ENCODE data around the gene DYNLT1. TPM values are rescaled to one million over a fixed set of nuclear protein-coding genes. Genes with fewer than 3 reads are reported as not detected.
"Not testable (repeated sequence)": the region's sequence is repeated elsewhere in the genome, so short reads cannot be mapped to it uniquely, and the experiment has no call there.

The DYNLT1 gene
- total and polyA plus RNA-seq, 12 donors = 72.4 to 264 (median 126) TPM

GRCh38 chr6:158654498-158654897 is 10.0 kb upstream of the DYNLT1 start:
- H3K4me1 ChIP-seq (replicated peaks in 1 of 2) = peaks cover 0 to 20% of the 10 kb centered on the region in 2 donors
- H3K36me3 ChIP-seq (replicated peaks in 1 of 2) = no peaks in the 10 kb centered on the region
- DNase-seq = peak; percentile 77 to 94 (median 91)
- peak overlapping the region in 4 of 5 donors; percentile 47 to 85 (median 66) for H3K27ac ChIP-seq
- intact Hi-C loops (cut with DNase I) = no loop called here
- no peaks in the 10 kb centered on the region for H3K9me3 ChIP-seq (replicated peaks in 1 of 3)
- 7 to 36% (median 34%) methylated on average over 3 to 6 of the region's 6 CpGs for WGBS, 4 donors
- no peak overlapping the region for H3K4me3 ChIP-seq
- H3K27me3 ChIP-seq = no peaks in the 10 kb centered on the region
- TF ChIP-seq POLR2A (IDR thresholded peaks at IDR 0.05) (no peak), CTCF (IDR thresholded peaks at IDR 0.05) (no peak)

- H3K9me3 ChIP-seq (replicated peaks in 1 of 3) = no peaks in the 10 kb centered on the region
- intact Hi-C loops (cut with DNase I) = no loop called here
- TF ChIP-seq CTCF (IDR thresholded peaks at IDR 0.05) (no peak), POLR2A (IDR thresholded peaks at IDR 0.05) (no peak)
These were observed 9.2 kb upstream of the DYNLT1 start for GRCh38 chr6:158653577-158654354.

GRCh38 chr6:158651981-158652737 is 7.6 kb upstream of the DYNLT1 start:
- H3K4me3 ChIP-seq; H3K27me3 ChIP-seq; H3K27ac ChIP-seq; H3K36me3 ChIP-seq (replicated peaks in 1 of 2); H3K9me3 ChIP-seq (replicated peaks in 1 of 3); intact Hi-C loops (cut with DNase I): not testable (repeated sequence)
- WGBS, 4 donors = 84 to 98% (median 90%) methylated on average over 17 of the region's 17 CpGs
- peak in 3 of 7 donors; percentile 2 to 36 (median 9) for DNase-seq
- peaks cover 0 to 20% of the 10 kb centered on the region in 2 donors for H3K4me1 ChIP-seq (replicated peaks in 1 of 2)

More at GRCh38 chr6:158653577-158654354, 9.2 kb upstream of the DYNLT1 start:
- Histone ChIP-seq H3K36me3 (replicated peaks in 1 of 2) (no peaks in the 10 kb centered on the region), H3K4me1 (replicated peaks in 1 of 2) (peaks cover 0 to 20% of the 10 kb centered on the region in 2 donors), H3K27me3 (no peaks in the 10 kb centered on the region), H3K27ac (peak overlapping the region in 4 of 5 donors; percentile 47 to 85 (median 66)), H3K4me3 (no peak overlapping the region)
- WGBS, 4 donors = 71 to 88% (median 79%) methylated on average over 14 to 15 of the region's 15 CpGs
- DNase-seq = peak in 3 of 7 donors; percentile 31 to 71 (median 32)

GRCh38 chr6:158649289-158650143 is 5.0 kb upstream of the DYNLT1 start, which contains the start of gene SYTL3:
Gene SYTL3, plus strand, starts transcription at chr6:158650054. Its CDS starts 13,215 bp downstream, at chr6:158663269.
- Histone ChIP-seq H3K36me3 (replicated peaks in 1 of 2) (no peaks in the 10 kb centered on the region), H3K4me3 (no peak within 1 kb of the TSS), H3K9me3 (replicated peaks in 1 of 3) (no peaks in the 10 kb centered on the region), H3K27ac (peak within 1 kb of the TSS in 2 of 5 donors; percentile 20 to 62), H3K4me1 (replicated peaks in 1 of 2) (peaks cover 0 to 7% of the 10 kb centered on the region in 2 donors), H3K27me3 (no peaks in the 10 kb centered on the region)
- DNase-seq = peak in 6 of 7 donors; percentile 37 to 74 (median 48)
- WGBS, 4 donors = 50 to 62% (median 57%) methylated on average over 15 of the region's 15 CpGs
- intact Hi-C loops (cut with DNase I) = no loop called here
- TF ChIP-seq POLR2A (IDR thresholded peaks at IDR 0.05) (no peak), CTCF (IDR thresholded peaks at IDR 0.05) (no peak)

All from adrenal gland (tissue), 12 donors.